GM12878 (cell line): Measurements from ENCODE around the gene IFI30. TPM values are rescaled to one million over a fixed set of nuclear protein-coding genes. Genes with fewer than 3 reads are reported as not detected.

Experiments used
- ATAC-seq: fragments of 200-7000 bp; cut with Tn5 transposase; 3 replicates; pipeline ENCODE4 v1.9.1; 2020; ENCODE audit warnings: mild to moderate bottlenecking, moderate library complexity
- BruUV-seq: library from RNA; stranded (reverse); fragments of 400-500 nt; replicated peaks from 2 replicates; lab custom pipeline; 2021; lab: Mats Ljungman, UMichigan
- CTCF ChIA-PET: fragments of 300-600 bp; sonication (Branson Sonifier 250); formaldehyde crosslinking; extraction: SDS; loops from one replicate; lab custom pipeline; 2021; ENCODE audit warnings: inconsistent platforms; lab: Yijun Ruan, JAX
- POLR2A ChIA-PET: fragments of 350-600 bp; formaldehyde crosslinking; extraction: SDS; loops from one replicate; lab custom pipeline; 2021; ENCODE audit warnings: inconsistent platforms; lab: Charles Lee
- RAD21 ChIA-PET: fragments of 300-600 bp; sonication (Branson Sonifier 250); formaldehyde crosslinking; loops from one replicate; lab custom pipeline; 2023; ENCODE audit warnings: antibody characterized with exemption; ENCODE audit not compliant: unreplicated experiment; lab: Charles Lee
- SMC1A ChIA-PET: fragments of 300-600 bp; sonication (Branson Sonifier 250); formaldehyde crosslinking; loops from one replicate; lab custom pipeline; 2023; ENCODE audit not compliant: unreplicated experiment, uncharacterized antibody; lab: Charles Lee
- DNase-seq: peaks from one replicate; pipeline ENCODE4 v3.0.0-alpha.2; 2011; ENCODE audit warnings: low read depth, low spot score
- FAIRE-seq: peaks from 3 replicates; lab custom pipeline; 2011; peaks lifted over from hg19 to GRCh38; lab: Jason Lieb, UNC
- H2AFZ ChIP-seq: 2 replicates; pipeline ENCODE4 v1.6.0; 2011; ENCODE audit warnings: low read depth, low read length, control low read depth; ENCODE audit not compliant: control insufficient read depth
- H3K27ac ChIP-seq: 2 replicates; pipeline ENCODE4 v1.5.1; 2011; ENCODE audit warnings: control low read depth; ENCODE audit not compliant: control insufficient read depth, insufficient read depth
- H3K27me3 ChIP-seq, 2 experiments: replicated peaks in 1 of 2; 2 replicates each; pipeline versions ENCODE4 v1.6.0 to v1.6.1; 2011; ENCODE audit warnings: low read length in 1 of 2; ENCODE audit not compliant: control insufficient read depth in 2 of 2, insufficient read depth in 2 of 2
- H3K36me3 ChIP-seq, 2 experiments: 2 replicates each; pipeline ENCODE4 v1.5.1; 2011; ENCODE audit warnings: low read length in 1 of 2; ENCODE audit not compliant: control insufficient read depth in 2 of 2, insufficient read depth in 2 of 2
- H3K4me1 ChIP-seq: 2 replicates; pipeline ENCODE4 v1.6.1; 2011; ENCODE audit warnings: mild to moderate bottlenecking, low read length, moderate library complexity, mixed read lengths; ENCODE audit not compliant: control insufficient read depth, insufficient read depth
- H3K4me2 ChIP-seq: 2 replicates; pipeline ENCODE4 v1.6.0; 2011; ENCODE audit warnings: control low read depth; ENCODE audit not compliant: control insufficient read depth, insufficient read depth
- H3K4me3 ChIP-seq: fragments of 200-600 bp; sonication (generic); 2 replicates; pipeline ENCODE4 v1.5.1; 2016
- H3K79me2 ChIP-seq: 2 replicates; pipeline ENCODE4 v1.6.0; 2011; ENCODE audit warnings: low read length; ENCODE audit not compliant: control insufficient read depth, insufficient read depth
- H3K9ac ChIP-seq: 2 replicates; pipeline ENCODE4 v1.8.0; 2011; ENCODE audit warnings: low read length, control low read depth, mixed read lengths; ENCODE audit not compliant: control insufficient read depth, insufficient read depth
- H3K9me3 ChIP-seq: replicated peaks from 3 replicates; pipeline ENCODE4 v1.5.1; 2011; ENCODE audit warnings: mild to moderate bottlenecking, low read length; ENCODE audit not compliant: control insufficient read depth, insufficient read depth
- H4K20me1 ChIP-seq: 2 replicates; pipeline ENCODE4 v1.6.0; 2011; ENCODE audit not compliant: control insufficient read depth, insufficient read depth
- CTCF ChIP-seq, 3 experiments: IDR thresholded peaks in 2 of 3; conservative IDR thresholded peaks in 1 of 3; 2 replicates each; pipeline ENCODE4 v1.5.1; 2011; ENCODE audit warnings: low read depth in 3 of 3, low read length in 3 of 3, mild to moderate bottlenecking in 3 of 3, control low read depth in 2 of 3, moderate library complexity in 2 of 3, inconsistent platforms in 1 of 3, mixed read lengths in 1 of 3; ENCODE audit not compliant: control insufficient read depth in 2 of 3, insufficient read depth in 1 of 3; ENCODE audit errors: extremely low read depth in 1 of 3
- EGR1 ChIP-seq, 2 experiments: IDR thresholded peaks; 1 replicate in 1 of 2; 2 replicates in 1 of 2; pipeline ENCODE4 v1.6.1; 2011 to 2012; ENCODE audit warnings: low read depth in 2 of 2, low read length in 2 of 2, borderline replicate concordance in 1 of 2, mild to moderate bottlenecking in 1 of 2, moderate library complexity in 1 of 2
- ZNF217 ChIP-seq: fragments of 450-650 bp; IDR thresholded peaks from 2 replicates; pipeline ENCODE4 v1.6.1; 2017; ENCODE audit warnings: antibody characterized with exemption, mild to moderate bottlenecking
- WGBS: methylation state at CpG from one replicate; pipeline ENCODE4 v1.1.6; 2016; ENCODE audit warnings: low lambda C conversion rate; ENCODE audit not compliant: insufficient replicate concordance, insufficient coverage; ENCODE audit errors: missing lambda C conversion rate; 5-methylcytosine and 5-hydroxymethylcytosine counted together
- in situ Hi-C: fragments of 300-500 bp; cut with MboI; formaldehyde crosslinking; loops from 9 replicates; pipeline ENCODE4 v1.14.3; 2018; ENCODE audit warnings: mixed read lengths
- intact Hi-C: fragments of 100-400 bp; cut with micrococcal nuclease; formaldehyde crosslinking; loops from one replicate; pipeline ENCODE4 v1.14.2; 2022; ENCODE audit not compliant: unreplicated experiment
- polyA plus RNA-seq, 11 experiments: library from polyadenylated mRNA; depleted of rRNA in 4 of 11; unstranded in 6 of 11; stranded (reverse) in 5 of 11; fragments of >200 nt; fragmentation: Nextera tagmentation in 4 of 11; fragmentation: Illumina TruSeq in 1 of 11; extraction: Ambion mirVana in 4 of 11; extraction: Trizol in 1 of 11; gene quantifications; 1 replicate in 1 of 11; 2 replicates in 10 of 11; pipeline versions ENCODE4 v1.2.1 to v1.2.3, GENCODE V29; 2011 to 2016; ENCODE audit warnings: inconsistent platforms in 2 of 11, missing spikeins in 2 of 11, low read depth in 1 of 11
- total RNA-seq, 4 experiments: library from RNA; depleted of rRNA in 3 of 4; stranded (reverse); fragments of >200 nt in 3 of 4; fragmentation: Illumina TruSeq in 1 of 4; extraction: Trizol in 1 of 4; gene quantifications; 2 replicates each; pipeline versions ENCODE4 v1.2.1 to v1.2.3, GENCODE V29; 2013 to 2021

Gene IFI30
- total and polyA plus RNA-seq, 10 of the 15 experiments (the other 5 are each of a cell fraction or from before 2014, with no cell fraction given), result 221 to 1,112 (median 451) TPM

GRCh38 chr19:18218159-18218558 lies 44.5 kb downstream of the IFI30 start:
- intact Hi-C loops (no loop called here), in situ Hi-C loops (no loop called here)
- ChIA-PET SMC1A (no interaction called here), POLR2A (no interaction called here), RAD21 (no interaction called here), CTCF (interaction anchor here (1.3 to 1.9 kb wide), 2 partner anchors 10 to 61 kb away, joined by 3 to 6 read pairs; no protein-coding TSS in a partner anchor)
- ATAC-seq (no peak; the same call in 2 of the 3 replicates), FAIRE-seq (no peak), DNase-seq (no peak)
- Histone ChIP-seq H3K27ac (no peak overlapping the region), H3K4me3 (no peak overlapping the region), H3K4me1 (no peaks in the 10 kb centered on the region), H3K9me3 (no peaks in the 10 kb centered on the region), H3K79me2 (no peaks in the 10 kb centered on the region), H2AFZ (no peak overlapping the region), H3K4me2 (no peak overlapping the region), H3K27me3 (peaks cover 0 to 4% of the 10 kb centered on the region in 2 experiments; a peak in 2 of 4 replicates), H3K9ac (no peak overlapping the region), H3K36me3 (no peaks in the 10 kb centered on the region), H4K20me1 (no peaks in the 10 kb centered on the region)
- 47% methylated on average over 14 of the region's 17 CpGs for WGBS
- BruUV-seq, result no TSS peak
- TF ChIP-seq CTCF (IDR thresholded peaks at IDR 0.05 in 2 of 3, conservative IDR thresholded peaks at IDR 0.05 in 1 of 3; ENCODE audit: control insufficient read depth in 2 of 3, extremely low read depth in 1 of 3, insufficient read depth in 1 of 3, low read depth in 3 of 3, low read length in 3 of 3) (no peak), ZNF217 (no peak)

GRCh38 chr19:18218600-18218999 lies 45.0 kb downstream of the IFI30 start:
- Histone ChIP-seq H3K4me3 (no peak overlapping the region), H3K27me3 (peaks cover 0 to 4% of the 10 kb centered on the region in 2 experiments; a peak in 2 of 4 replicates), H3K4me1 (no peaks in the 10 kb centered on the region), H3K79me2 (no peaks in the 10 kb centered on the region), H3K27ac (no peak overlapping the region), H3K4me2 (no peak overlapping the region), H4K20me1 (no peaks in the 10 kb centered on the region), H3K9ac (no peak overlapping the region), H3K9me3 (no peaks in the 10 kb centered on the region; the same call in 2 of the 3 replicates), H2AFZ (no peak overlapping the region), H3K36me3 (no peaks in the 10 kb centered on the region)
- WGBS, result 34% methylated on average over 3 of the region's 3 CpGs
- ChIA-PET SMC1A (interaction anchor here (1.4 kb wide), 1 partner anchor 35 kb away, joined by 3 read pairs; no protein-coding TSS in a partner anchor), POLR2A (no interaction called here), CTCF (interaction anchor here (1.0 to 1.9 kb wide), 3 partner anchors 10 to 61 kb away, joined by 3 to 6 read pairs (median 6); no protein-coding TSS in a partner anchor), RAD21 (no interaction called here)
- ATAC-seq (no peak), FAIRE-seq (no peak), DNase-seq (no peak)
- BruUV-seq, result no TSS peak
- in situ Hi-C loops (no loop called here), intact Hi-C loops (no loop called here)
- TF ChIP-seq EGR1 (IDR thresholded peaks at IDR 0.05; ENCODE audit: borderline replicate concordance in 1 of 2, low read depth in 2 of 2, low read length in 2 of 2), result no peak
